ENCODE results near the gene S100A13.

Gene S100A13

GRCh38 chr1:153624965-153625611 is 2.2 kb downstream of the S100A13 start:
- no peak for DNase-seq

GRCh38 chr1:153623101-153623500 is 4.2 kb downstream of the S100A13 start:
- DNase-seq: no peak

- DNase-seq: no peak
Observed at GRCh38 chr1:153619171-153619570, 8.1 kb downstream of the S100A13 start.

- DNase-seq: no peak
Observed at GRCh38 chr1:153617663-153618062, 9.6 kb downstream of the S100A13 start.

GRCh38 chr1:153616917-153617311 is 10.4 kb downstream of the S100A13 start:
- DNase-seq: no peak

GRCh38 chr1:153616144-153616916 is 11.0 kb downstream of the S100A13 start, which contains the start of gene S100A14:
TSS of gene S100A14 (minus strand) at chr1:153616325. CDS start at chr1:153615858, 467 bp downstream.
- no peak for DNase-seq

- no peak for DNase-seq
Observed at GRCh38 chr1:153615406-153615805, 11.9 kb downstream of the S100A13 start.

- DNase-seq: no peak
Observed at GRCh38 chr1:153614906-153615305, 12.4 kb downstream of the S100A13 start.

- no peak for DNase-seq
Observed at GRCh38 chr1:153614189-153614900, 13.0 kb downstream of the S100A13 start.

- no peak for DNase-seq
Observed at GRCh38 chr1:153613406-153613805, 13.9 kb downstream of the S100A13 start.

- no peak for DNase-seq
Observed at GRCh38 chr1:153612755-153613331, 14.5 kb downstream of the S100A13 start, which contains the start of gene S100A16. TSS of gene S100A16 (minus strand) at chr1:153613137. CDS start at chr1:153608151, 4,986 bp downstream.

GRCh38 chr1:153612111-153612754 is 15.1 kb downstream of the S100A13 start:
- no peak for DNase-seq

GRCh38 chr1:153611356-153611755 is 15.9 kb downstream of the S100A13 start:
- DNase-seq: no peak

- no peak for DNase-seq
Observed at GRCh38 chr1:153610811-153611301, 16.4 kb downstream of the S100A13 start.

- no peak for DNase-seq
Observed at GRCh38 chr1:153610334-153610733, 17.0 kb downstream of the S100A13 start.

- DNase-seq: no peak
Observed at GRCh38 chr1:153609585-153609907, 17.8 kb downstream of the S100A13 start.

GRCh38 chr1:153608742-153609584 is 18.3 kb downstream of the S100A13 start:
- DNase-seq: no peak

GRCh38 chr1:153608089-153608682 is 19.1 kb downstream of the S100A13 start:
- no peak for DNase-seq

- no peak for DNase-seq
Observed at GRCh38 chr1:153607381-153607780, 19.9 kb downstream of the S100A13 start.

- no peak for DNase-seq
Observed at GRCh38 chr1:153606194-153606593, 21.1 kb downstream of the S100A13 start.

- no peak for DNase-seq
Observed at GRCh38 chr1:153602749-153603148, 24.6 kb downstream of the S100A13 start.

Data from stimulated activated CD4-positive, alpha-beta T cell treated with anti-CD3 and anti-CD28 coated beads, Interleukin-15, amount 100 ng/mL, for 24 hours (primary cell).